Urinary bladder (tissue), 4 donors: ENCODE data around the gene CEMIP2. TPM values are rescaled to one million over a fixed set of nuclear protein-coding genes. Genes with fewer than 3 reads are reported as not detected.

Source experiments
- DNase-seq: peaks from one replicate; pipeline ENCODE4 v3.0.0-alpha.2; 2015; ENCODE audit errors: extremely low spot score
- H3K27ac ChIP-seq: one replicate; pipeline ENCODE4 v1.5.1; 2013; ENCODE audit warnings: low read depth, mild to moderate bottlenecking, moderate library complexity
- H3K36me3 ChIP-seq: one replicate; pipeline ENCODE4 v1.6.1; 2013; ENCODE audit warnings: mild to moderate bottlenecking, moderate library complexity; ENCODE audit not compliant: insufficient read depth
- H3K4me1 ChIP-seq: one replicate; pipeline ENCODE4 v1.6.1; 2013; ENCODE audit warnings: mild to moderate bottlenecking, moderate library complexity; ENCODE audit not compliant: insufficient read depth
- H3K4me3 ChIP-seq: one replicate; pipeline ENCODE4 v1.5.1; 2013; ENCODE audit warnings: low read depth, low read length
- WGBS: extraction: QIAGEN DNeasy Blood & Tissue Kit; methylation state at CpG from one replicate; pipeline ENCODE4 v1.1.7; 2013; 5-methylcytosine and 5-hydroxymethylcytosine counted together
- polyA plus RNA-seq: library from polyadenylated mRNA; stranded (reverse); fragments of 200-250 nt; gene quantifications from one replicate; pipeline ENCODE4 v1.2.3, GENCODE V29; 2013
- total RNA-seq: library from RNA; depleted of rRNA; stranded (reverse); fragments of >200 nt; gene quantifications from one replicate; pipeline ENCODE4 v1.2.3, GENCODE V29; 2014
- donor health status: healthy with polysubstance abuse.
- donor health status: healthy.

CEMIP2 gene
- total and polyA plus RNA-seq, 2 donors: 17.5 to 62.5 TPM

GRCh38 chr9:71734950-71735349, 33.4 kb downstream of the CEMIP2 start:
- H3K4me1 ChIP-seq: no peaks in the 10 kb centered on the region

DNA sequence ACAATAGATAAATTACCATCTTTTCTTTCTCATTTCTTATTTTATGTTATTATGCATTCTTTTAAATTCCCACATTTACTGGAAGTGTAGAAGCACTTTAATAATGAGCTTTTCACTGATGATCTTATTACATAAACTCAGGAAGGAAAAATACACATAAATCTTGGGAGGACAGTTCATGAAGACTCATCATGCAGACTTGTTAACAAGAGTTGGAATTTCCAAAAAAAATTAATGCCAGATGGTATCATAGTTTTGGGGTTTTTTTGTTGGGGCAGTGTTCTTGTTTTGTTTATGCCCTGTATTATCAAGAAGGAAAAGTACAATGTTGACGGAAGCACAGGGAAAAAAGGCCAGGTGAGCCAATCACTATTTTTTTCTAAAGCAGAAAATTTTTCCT, 35.1 kb downstream of the CEMIP2 start:
- DNase-seq: no peak
- no peak overlapping the region for H3K27ac ChIP-seq
- WGBS: 41% methylated on average over 1 of the region's 1 CpG
- no peaks in the 10 kb centered on the region for H3K4me1 ChIP-seq
- H3K4me3 ChIP-seq: no peak overlapping the region
- no peaks in the 10 kb centered on the region for H3K36me3 ChIP-seq

More at GRCh38 chr9:71734950-71735349, 33.4 kb downstream of the CEMIP2 start:
- no peak overlapping the region for H3K27ac ChIP-seq
- H3K36me3 ChIP-seq: no peaks in the 10 kb centered on the region
- no peak for DNase-seq
- H3K4me3 ChIP-seq: no peak overlapping the region
- WGBS: 81% methylated on average over 4 of the region's 4 CpGs

DNA sequence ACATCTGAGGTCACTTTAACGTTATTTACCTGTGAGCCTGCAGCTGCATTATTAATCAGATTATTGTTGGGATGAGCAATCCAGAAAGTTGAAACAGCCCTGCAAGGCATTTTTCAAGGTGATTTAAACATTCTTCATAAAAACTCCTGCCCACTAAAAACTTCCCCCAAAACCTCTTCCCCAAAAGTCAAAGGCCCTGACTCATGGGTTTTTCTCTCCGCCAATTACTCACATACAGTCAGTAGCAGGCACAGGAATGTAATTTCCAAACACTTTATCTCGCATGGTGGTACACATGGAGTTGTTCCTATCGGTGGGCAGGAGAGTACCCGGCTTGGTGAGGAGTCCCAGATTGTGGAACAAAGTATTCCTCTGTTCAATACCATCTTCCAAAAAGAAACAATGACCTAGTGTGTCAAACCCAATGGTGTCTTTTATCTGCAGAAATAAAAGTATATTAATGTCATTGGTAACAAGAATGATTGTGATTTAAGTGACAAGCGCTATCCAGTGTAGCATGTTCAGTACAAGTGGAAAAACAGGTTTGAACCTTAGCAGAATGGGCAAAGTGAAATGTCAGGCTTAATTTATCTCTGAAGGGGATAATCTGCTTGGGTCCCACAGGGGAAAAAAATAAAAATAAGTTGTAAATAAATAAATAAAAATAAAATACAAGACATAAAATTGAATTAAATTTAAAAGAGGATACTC, 38.3 kb downstream of the CEMIP2 start:
- Histone ChIP-seq H3K36me3 (peaks cover 3% of the 10 kb centered on the region), H3K27ac (no peak overlapping the region), H3K4me1 (peaks cover 1% of the 10 kb centered on the region), H3K4me3 (no peak overlapping the region)
- DNase-seq: no peak
- WGBS: 87% methylated on average over 6 of the region's 6 CpGs

- Histone ChIP-seq H3K36me3 (peaks cover 3% of the 10 kb centered on the region), H3K4me3 (no peak overlapping the region), H3K4me1 (peaks cover 1% of the 10 kb centered on the region), H3K27ac (no peak overlapping the region)
- WGBS: 83% methylated on average over 3 of the region's 3 CpGs
- DNase-seq: no peak
These were observed 41.6 kb downstream of the CEMIP2 start for GRCh38 chr9:71726723-71727122.

GRCh38 chr9:71725590-71726338, 42.5 kb downstream of the CEMIP2 start:
- peaks cover 3% of the 10 kb centered on the region for H3K36me3 ChIP-seq
- WGBS: 46% methylated on average over 5 of the region's 5 CpGs
- H3K27ac ChIP-seq: no peak overlapping the region
- H3K4me3 ChIP-seq: no peak overlapping the region
- H3K4me1 ChIP-seq: peaks cover 1% of the 10 kb centered on the region
- DNase-seq: no peak

DNA sequence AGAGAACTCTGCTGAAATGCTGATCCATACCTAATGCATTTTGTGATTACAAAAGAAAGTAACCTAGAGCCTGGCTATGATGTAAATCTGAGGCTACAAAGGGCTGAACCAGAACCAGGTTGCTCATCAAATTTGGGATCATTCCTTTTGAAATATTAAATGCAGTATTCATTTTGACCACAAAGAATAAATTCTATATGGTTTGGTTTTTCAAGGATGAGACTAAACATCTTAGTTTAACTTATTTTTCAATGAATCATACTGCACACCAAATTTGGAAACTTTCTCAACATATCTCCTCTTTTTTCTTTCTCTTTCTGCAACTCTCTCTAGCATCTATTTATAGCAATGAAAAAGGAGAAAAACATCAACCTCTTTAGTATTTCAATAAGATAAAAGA, 46.5 kb downstream of the CEMIP2 start:
- Histone ChIP-seq H3K4me3 (no peak overlapping the region), H3K4me1 (peaks cover 1% of the 10 kb centered on the region), H3K36me3 (peaks cover 2% of the 10 kb centered on the region), H3K27ac (no peak overlapping the region)
- no peak for DNase-seq

DNA sequence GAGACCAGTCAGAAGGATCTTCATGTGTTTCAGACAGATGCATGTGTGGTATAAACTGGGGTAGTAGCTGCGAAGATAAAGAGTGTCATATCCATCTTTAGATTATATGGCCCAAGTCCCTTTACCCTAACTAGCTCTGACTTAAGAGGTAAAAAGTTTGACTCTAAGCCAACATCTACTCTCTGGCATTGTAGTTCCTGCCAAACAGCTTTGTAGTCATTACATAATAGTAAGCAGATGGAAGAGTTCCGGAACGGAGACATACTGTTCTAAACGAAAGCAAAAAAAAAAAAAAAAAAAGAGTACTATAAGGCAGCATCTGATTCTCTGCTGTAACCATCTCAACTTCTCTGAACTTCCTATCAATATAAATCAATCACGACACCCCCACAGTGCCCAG, 48.8 kb downstream of the CEMIP2 start:
- DNase-seq: no peak
- WGBS: 44% methylated on average over 5 of the region's 5 CpGs
- Histone ChIP-seq H3K4me1 (no peaks in the 10 kb centered on the region), H3K4me3 (no peak overlapping the region), H3K36me3 (no peaks in the 10 kb centered on the region), H3K27ac (peak overlapping the region; percentile 29)

- Histone ChIP-seq H3K4me1 (no peaks in the 10 kb centered on the region), H3K27ac (peak overlapping the region; percentile 29), H3K4me3 (no peak overlapping the region), H3K36me3 (no peaks in the 10 kb centered on the region)
- 99% methylated on average over 3 of the region's 3 CpGs for WGBS
- DNase-seq: no peak
These were observed 49.2 kb downstream of the CEMIP2 start for GRCh38 chr9:71719088-71719487.

GRCh38 chr9:71716138-71716909, 52.0 kb downstream of the CEMIP2 start:
- Histone ChIP-seq H3K4me1 (no peaks in the 10 kb centered on the region), H3K36me3 (no peaks in the 10 kb centered on the region), H3K4me3 (no peak overlapping the region), H3K27ac (no peak overlapping the region)
- DNase-seq: no peak
- over 99% methylated on average over 2 of the region's 2 CpGs for WGBS

- DNase-seq: no peak
- Histone ChIP-seq H3K4me3 (no peak overlapping the region), H3K36me3 (peaks cover 1% of the 10 kb centered on the region), H3K4me1 (peaks cover 1% of the 10 kb centered on the region), H3K27ac (no peak overlapping the region)
These were observed 57.5 kb downstream of the CEMIP2 start for GRCh38 chr9:71710856-71711255.

- Histone ChIP-seq H3K4me1 (peaks cover 1% of the 10 kb centered on the region), H3K4me3 (no peak overlapping the region), H3K27ac (peak overlapping the region; percentile 27), H3K36me3 (peaks cover 1% of the 10 kb centered on the region)
- no peak for DNase-seq
- 76% methylated on average over 5 of the region's 5 CpGs for WGBS
These were observed 58.1 kb downstream of the CEMIP2 start for GRCh38 chr9:71710201-71710600.

GRCh38 chr9:71709384-71709783, 58.9 kb downstream of the CEMIP2 start:
- Histone ChIP-seq H3K27ac (no peak overlapping the region), H3K4me1 (peaks cover 1% of the 10 kb centered on the region), H3K36me3 (peaks cover 1% of the 10 kb centered on the region), H3K4me3 (no peak overlapping the region)
- 93% methylated on average over 1 of the region's 1 CpG for WGBS
- no peak for DNase-seq

- DNase-seq: no peak
- H3K36me3 ChIP-seq: peaks cover 1% of the 10 kb centered on the region
- peaks cover 1% of the 10 kb centered on the region for H3K4me1 ChIP-seq
- WGBS: 71% methylated on average over 1 of the region's 1 CpG
- H3K4me3 ChIP-seq: no peak overlapping the region
- H3K27ac ChIP-seq: no peak overlapping the region
These were observed 62.1 kb downstream of the CEMIP2 start for GRCh38 chr9:71706176-71706575.

DNA sequence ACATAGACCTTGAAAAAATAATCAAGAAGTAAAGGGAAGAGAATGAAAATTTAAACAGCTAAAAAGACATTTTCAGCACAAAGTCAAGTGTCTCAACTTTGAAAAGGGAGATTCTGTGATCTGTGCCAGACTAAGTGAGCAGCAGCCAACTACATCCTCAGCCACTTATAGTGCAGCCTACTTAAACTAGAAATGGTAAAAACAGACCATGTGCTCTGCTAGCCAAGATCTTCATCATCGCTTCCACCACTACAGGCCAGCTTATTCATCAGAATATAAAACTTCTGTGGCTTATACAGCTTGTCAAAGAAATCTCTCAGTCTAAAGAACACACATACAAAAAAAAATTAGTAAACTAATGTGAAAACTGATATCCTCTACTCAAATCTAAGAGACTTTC, 63.5 kb downstream of the CEMIP2 start:
- no peak overlapping the region for H3K27ac ChIP-seq
- peaks cover 1% of the 10 kb centered on the region for H3K4me1 ChIP-seq
- DNase-seq: no peak
- peaks cover 3% of the 10 kb centered on the region for H3K36me3 ChIP-seq
- WGBS: 51% methylated on average over 1 of the region's 1 CpG
- no peak overlapping the region for H3K4me3 ChIP-seq
